ENCODE results near the gene CRNKL1. TPM values are rescaled to one million over a fixed set of nuclear protein-coding genes. Genes with fewer than 3 reads are reported as not detected.

The CRNKL1 gene
- polyA plus RNA-seq, 1 of the 3 experiments (the other 2 are of a cell fraction), result 7.6 TPM

- Histone ChIP-seq H4K20me1 (ENCODE audit: insufficient read depth) (no peaks in the 10 kb centered on the region), H2AFZ (ENCODE audit: low read depth) (no peak overlapping the region), H3K9ac (no peak overlapping the region), H3K9me2 (no peaks in the 10 kb centered on the region), H3K27me3 (ENCODE audit: insufficient read depth) (peaks cover 4% of the 10 kb centered on the region; the same call in 1 of the 2 replicates), H3K27ac (ENCODE audit: low read depth in 2 of 2, low read length in 1 of 2) (no peak overlapping the region), H3K4me2 (no peak overlapping the region), H3F3A (replicated peaks; ENCODE audit: insufficient read depth) (no peaks in the 10 kb centered on the region), H3K9me3 (no peaks in the 10 kb centered on the region), H3K4me1 (ENCODE audit: control insufficient read depth in 1 of 2, insufficient read depth in 2 of 2, low read depth in 1 of 2, low read length in 1 of 2) (no peaks in the 10 kb centered on the region; a peak in 2 of 4 replicates), H3K4me3 (ENCODE audit: low read depth in 2 of 2, low read length in 1 of 2) (no peak overlapping the region), H3K79me2 (ENCODE audit: insufficient read depth) (no peaks in the 10 kb centered on the region), H3K36me3 (replicated peaks in 1 of 2; ENCODE audit: control insufficient read depth in 1 of 2, insufficient read depth in 2 of 2, low read length in 1 of 2) (no peaks in the 10 kb centered on the region)
- DNase-seq, result peak; percentile 31
- POLR2A ChIA-PET, result no interaction called here
- no peak for TF ChIP-seq TAF1 (IDR thresholded peaks at IDR 0.05; ENCODE audit: borderline replicate concordance, low read depth, low read length)
- peak; percentile 61 for TF ChIP-seq SMC3 (IDR thresholded peaks at IDR 0.05; ENCODE audit: low read depth, low read length)
- no peak for TF ChIP-seq EP300 (IDR thresholded peaks at IDR 0.05; ENCODE audit: borderline replicate concordance in 1 of 2, low read depth in 1 of 2, low read length in 1 of 2)
- peak; percentile 84 for TF ChIP-seq RAD21 (IDR thresholded peaks at IDR 0.05; ENCODE audit: low read length)
- TF ChIP-seq CTCF (IDR thresholded peaks at IDR 0.05), result peak; percentile 69
- no peak for TF ChIP-seq NRF1 (IDR thresholded peaks at IDR 0.05; ENCODE audit: low read depth, low read length)
- no peak for TF ChIP-seq NFIC (IDR thresholded peaks at IDR 0.05; ENCODE audit: borderline replicate concordance)
- under 1% methylated on average over 3 of the region's 3 CpGs for WGBS (ENCODE audit: low lambda C conversion rate)
- CTCF ChIA-PET, result interaction anchor here (0.6 to 4.3 kb wide), 36 partner anchors 8 to 515 kb away, joined by 3 to 77 read pairs (median 4); no protein-coding TSS in a partner anchor
Observed at GRCh38 chr20:20083807-20084206, 31.5 kb upstream of the CRNKL1 start.

GRCh38 chr20:20079102-20079784, 27.0 kb upstream of the CRNKL1 start:
- TF ChIP-seq PBX3 (IDR thresholded peaks at IDR 0.05), result no peak
- no peak for TF ChIP-seq USF2 (IDR thresholded peaks at IDR 0.05; ENCODE audit: borderline replicate concordance, low read depth, low read length)
- TF ChIP-seq SIN3A (IDR thresholded peaks at IDR 0.05; ENCODE audit: borderline replicate concordance, low read depth, low read length), result no peak
- no peak for TF ChIP-seq FOXJ3 (CRISPR knock-in tag; IDR thresholded peaks at IDR 0.05)
- TF ChIP-seq TEAD4 (IDR thresholded peaks at IDR 0.05; ENCODE audit: borderline replicate concordance, insufficient read depth), result no peak
- TF ChIP-seq EP300 (IDR thresholded peaks at IDR 0.05; ENCODE audit: borderline replicate concordance in 1 of 2, low read depth in 1 of 2, low read length in 1 of 2), result no peak
- no peak for TF ChIP-seq ELF1 (IDR thresholded peaks at IDR 0.05)
- TF ChIP-seq POLR2AphosphoS5 (IDR thresholded peaks at IDR 0.05; ENCODE audit: low read depth, low read length), result no peak
- no peak for TF ChIP-seq EZH2phosphoT487 (IDR thresholded peaks at IDR 0.05; ENCODE audit: borderline replicate concordance, low read depth)
- TF ChIP-seq TAF1 (IDR thresholded peaks at IDR 0.05; ENCODE audit: borderline replicate concordance, low read depth, low read length), result no peak
- no peak for TF ChIP-seq NRF1 (IDR thresholded peaks at IDR 0.05; ENCODE audit: low read depth, low read length)
- TF ChIP-seq GABPA (IDR thresholded peaks at IDR 0.05; ENCODE audit: low read depth), result no peak
- no peak for TF ChIP-seq NFIC (IDR thresholded peaks at IDR 0.05; ENCODE audit: borderline replicate concordance)
- TF ChIP-seq, protein P1, sequence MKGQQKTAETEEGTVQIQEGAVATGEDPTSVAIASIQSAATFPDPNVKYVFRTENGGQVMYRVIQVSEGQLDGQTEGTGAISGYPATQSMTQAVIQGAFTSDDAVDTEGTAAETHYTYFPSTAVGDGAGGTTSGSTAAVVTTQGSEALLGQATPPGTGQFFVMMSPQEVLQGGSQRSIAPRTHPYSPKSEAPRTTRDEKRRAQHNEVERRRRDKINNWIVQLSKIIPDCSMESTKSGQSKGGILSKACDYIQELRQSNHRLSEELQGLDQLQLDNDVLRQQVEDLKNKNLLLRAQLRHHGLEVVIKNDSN (IDR thresholded peaks at IDR 0.05; ENCODE audit: borderline replicate concordance, low read depth), result no peak
- 52% methylated on average over 5 of the region's 5 CpGs for WGBS (ENCODE audit: low lambda C conversion rate)
- no peaks in the 10 kb centered on the region for H3K9me3 ChIP-seq
- no peaks in the 10 kb centered on the region for H4K20me1 ChIP-seq (ENCODE audit: insufficient read depth)
- H3K4me2 ChIP-seq, result no peak overlapping the region
- no peaks in the 10 kb centered on the region for H3F3A ChIP-seq (replicated peaks; ENCODE audit: insufficient read depth)
- H3K27me3 ChIP-seq (ENCODE audit: insufficient read depth), result peaks cover 4% of the 10 kb centered on the region; the same call in 1 of the 2 replicates
- CTCF ChIA-PET, result interaction anchor here (2.9 kb wide), 1 partner anchor 158 kb away, joined by 11 read pairs; no protein-coding TSS in a partner anchor
- H3K79me2 ChIP-seq (ENCODE audit: insufficient read depth), result no peaks in the 10 kb centered on the region
- no peaks in the 10 kb centered on the region for H3K36me3 ChIP-seq (replicated peaks in 1 of 2; ENCODE audit: control insufficient read depth in 1 of 2, insufficient read depth in 2 of 2, low read length in 1 of 2)
- POLR2A ChIA-PET, result no interaction called here
- H3K9me2 ChIP-seq, result no peaks in the 10 kb centered on the region
- H3K27ac ChIP-seq (ENCODE audit: low read depth in 2 of 2, low read length in 1 of 2), result no peak overlapping the region
- no peaks in the 10 kb centered on the region; a peak in 2 of 4 replicates for H3K4me1 ChIP-seq (ENCODE audit: control insufficient read depth in 1 of 2, insufficient read depth in 2 of 2, low read depth in 1 of 2, low read length in 1 of 2)
- no peak overlapping the region for H3K4me3 ChIP-seq (ENCODE audit: low read depth in 2 of 2, low read length in 1 of 2)
- H2AFZ ChIP-seq (ENCODE audit: low read depth), result no peak overlapping the region
- no peak for DNase-seq
- H3K9ac ChIP-seq, result no peak overlapping the region

Measured in SK-N-SH (cell line).